DMS153 treated with DMSO at 0.1 percent for 48 hours (cell line): ENCODE data around the gene FBXO34.

Experiments
- DNase-seq: peaks from one replicate; lab custom pipeline; 2025; ENCODE audit not compliant: unreplicated experiment; lab: John Stamatoyannopoulos, UW

FBXO34 gene

GRCh38 chr14:55271572-55272298 is 514 bp downstream of the FBXO34 start:
- DNase-seq = peak; percentile 12

DNA sequence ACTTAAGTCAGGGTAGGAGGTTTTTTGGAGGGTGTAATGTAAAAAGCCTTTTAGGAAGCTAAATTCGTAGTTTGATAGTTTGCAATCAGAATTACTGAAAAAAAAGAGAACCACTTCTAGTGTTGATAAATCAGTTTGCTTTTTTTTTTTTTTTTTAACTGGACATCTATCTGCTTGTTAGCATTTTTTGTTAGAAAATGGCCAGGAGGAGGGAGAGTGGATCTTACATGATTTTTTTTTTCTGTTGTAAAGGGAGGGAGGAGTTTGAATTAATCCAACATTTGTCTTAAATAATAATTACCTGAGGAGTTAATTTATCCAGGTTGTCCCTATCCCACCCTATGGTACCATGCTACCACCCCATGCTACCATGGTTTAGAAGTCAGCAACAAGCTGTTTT is 1.2 kb downstream of the FBXO34 start:
- no peak for DNase-seq

- DNase-seq = no peak
These were observed 1.7 kb downstream of the FBXO34 start for GRCh38 chr14:55272922-55273321.

GRCh38 chr14:55274146-55274545 is 2.9 kb downstream of the FBXO34 start:
- DNase-seq = no peak

DNA sequence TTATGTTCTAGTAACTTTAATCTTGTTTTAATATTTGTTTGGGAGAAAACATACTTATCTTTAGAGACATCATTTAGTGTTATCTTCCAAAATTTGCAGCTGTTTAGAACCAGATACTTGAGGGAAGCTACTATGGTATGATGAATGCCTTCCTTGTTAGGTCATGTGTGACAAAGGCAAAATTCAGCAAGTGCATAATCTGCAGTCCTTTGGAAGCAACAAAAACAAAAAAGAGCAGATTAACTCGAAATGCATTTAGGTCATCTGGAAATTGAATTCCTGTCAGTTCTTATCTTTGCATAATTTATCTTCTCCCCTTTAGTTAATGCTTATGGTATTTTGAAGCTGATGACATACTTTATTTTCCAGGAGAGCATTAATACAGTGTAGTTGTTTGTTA is 3.5 kb downstream of the FBXO34 start:
- no peak for DNase-seq

DNA sequence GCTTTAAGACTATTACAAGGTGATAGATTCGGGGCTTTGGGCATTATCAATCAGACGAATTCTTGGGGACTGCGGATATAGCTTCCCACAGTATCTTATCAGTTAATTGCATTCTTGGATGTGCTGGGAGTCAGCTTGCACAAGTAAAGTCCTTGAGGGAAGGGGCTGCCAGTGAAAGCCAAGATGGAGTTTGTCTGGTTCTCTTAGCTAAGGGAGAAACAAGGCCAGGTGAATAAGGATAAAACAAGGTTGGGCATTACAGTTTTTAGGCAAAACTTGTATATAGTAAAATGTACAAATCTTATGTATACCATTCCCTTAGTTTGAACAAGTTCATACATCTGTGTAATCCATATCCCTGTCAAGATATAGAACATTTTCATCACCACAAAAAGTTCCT is 5.5 kb downstream of the FBXO34 start:
- no peak for DNase-seq

GRCh38 chr14:55277972-55278740 is 6.9 kb downstream of the FBXO34 start:
- DNase-seq = no peak

GRCh38 chr14:55279384-55279783 is 8.2 kb downstream of the FBXO34 start:
- DNase-seq = no peak

DNA sequence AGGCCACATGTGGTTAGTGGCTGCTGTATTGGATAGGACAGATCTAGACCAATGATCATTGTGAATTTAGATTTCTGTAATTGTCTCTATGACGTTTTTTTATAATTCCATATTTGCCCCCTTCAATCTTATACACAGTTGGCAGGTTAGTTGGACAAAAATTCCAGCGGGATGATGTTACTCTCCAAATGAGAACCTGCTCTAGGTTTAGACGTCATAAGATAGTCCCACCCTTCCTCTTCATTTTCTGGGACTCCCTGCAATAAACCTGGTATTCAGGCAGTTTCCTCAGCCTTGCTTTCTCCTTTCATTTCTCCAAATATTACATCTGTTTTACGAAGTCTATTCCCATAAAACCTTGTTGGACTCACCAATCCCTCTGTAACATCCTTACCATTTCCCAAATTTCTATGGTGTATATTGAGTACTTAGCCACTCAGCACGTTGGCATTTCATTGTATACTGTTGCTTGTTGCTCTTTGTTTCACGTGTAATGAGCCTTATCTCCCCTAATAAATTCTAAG is 10.2 kb downstream of the FBXO34 start:
- DNase-seq = no peak

- no peak for DNase-seq
These were observed 13.9 kb downstream of the FBXO34 start for GRCh38 chr14:55285048-55285652.

DNA sequence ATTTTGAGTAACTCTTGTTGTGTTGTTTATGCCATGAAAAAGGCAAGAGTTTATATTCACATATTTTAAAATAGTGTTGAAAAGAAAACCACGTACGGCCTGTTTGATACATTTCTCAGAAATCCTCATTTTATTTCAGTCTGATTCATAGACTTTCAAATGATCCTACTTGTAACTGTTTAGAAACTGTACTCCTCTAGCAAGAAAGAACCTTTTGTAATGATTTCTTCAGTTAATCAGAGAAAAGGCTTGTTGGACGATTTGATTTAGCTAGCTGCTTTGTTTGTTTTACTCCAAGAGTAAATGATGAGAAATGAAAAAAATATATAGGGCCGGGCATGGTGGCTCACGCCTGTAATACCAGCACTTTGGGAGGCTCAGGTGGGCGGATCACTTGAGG is 17.2 kb downstream of the FBXO34 start:
- no peak for DNase-seq

DNA sequence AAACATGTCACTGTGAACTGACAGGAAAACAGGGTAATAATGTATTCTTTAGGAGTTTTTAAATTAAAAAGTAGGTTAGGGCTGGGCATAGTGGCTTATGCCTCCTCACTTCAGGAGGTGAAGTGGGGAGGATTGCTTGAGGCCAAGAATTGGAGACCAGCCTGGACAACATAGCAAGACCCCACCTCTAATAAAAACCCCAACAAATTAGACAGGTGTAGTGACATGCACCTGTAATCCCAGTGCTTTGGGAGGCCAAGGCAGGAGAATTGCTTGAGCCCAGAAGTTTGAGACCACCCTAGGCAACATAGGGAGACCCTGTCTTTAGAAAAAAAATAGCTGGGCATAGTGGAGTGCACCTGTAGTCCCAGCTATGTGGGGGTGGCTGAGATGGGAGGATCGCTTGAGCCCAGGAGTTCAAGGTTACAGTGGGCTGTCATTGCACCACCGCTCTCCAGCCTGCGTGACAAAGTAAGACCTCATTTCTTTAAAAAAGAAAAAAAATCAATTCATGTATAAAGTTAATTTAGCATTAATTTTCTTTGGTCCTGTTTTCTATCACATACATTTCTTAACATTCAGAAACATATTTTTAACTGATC is 20.4 kb downstream of the FBXO34 start:
- no peak for DNase-seq

DNA sequence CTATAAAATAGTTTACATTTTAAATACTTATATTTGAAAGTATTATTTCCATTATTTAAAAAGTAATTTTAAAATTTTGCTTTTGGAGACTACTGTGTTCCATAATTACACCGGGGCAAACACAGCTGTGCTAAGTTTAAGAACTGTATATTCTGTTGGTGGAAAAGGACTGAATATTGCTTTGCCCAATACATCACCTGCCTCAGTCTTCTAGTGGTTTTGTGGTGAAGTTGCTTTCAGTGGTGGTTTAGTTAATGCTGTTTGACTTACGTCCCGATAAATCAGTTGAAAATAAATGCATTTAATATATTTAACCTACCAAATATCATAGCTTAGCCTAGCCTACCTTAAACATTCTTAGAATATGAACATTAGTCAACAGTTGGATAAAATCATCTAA is 23.4 kb downstream of the FBXO34 start:
- DNase-seq = no peak

GRCh38 chr14:55297611-55298499 is 26.6 kb downstream of the FBXO34 start:
- no peak for DNase-seq

- DNase-seq = no peak
These were observed 27.2 kb downstream of the FBXO34 start for GRCh38 chr14:55298500-55298822.

- DNase-seq = no peak
These were observed 30.4 kb downstream of the FBXO34 start for GRCh38 chr14:55301437-55302121.

GRCh38 chr14:55302367-55303124 is 31.3 kb downstream of the FBXO34 start:
- no peak for DNase-seq

DNA sequence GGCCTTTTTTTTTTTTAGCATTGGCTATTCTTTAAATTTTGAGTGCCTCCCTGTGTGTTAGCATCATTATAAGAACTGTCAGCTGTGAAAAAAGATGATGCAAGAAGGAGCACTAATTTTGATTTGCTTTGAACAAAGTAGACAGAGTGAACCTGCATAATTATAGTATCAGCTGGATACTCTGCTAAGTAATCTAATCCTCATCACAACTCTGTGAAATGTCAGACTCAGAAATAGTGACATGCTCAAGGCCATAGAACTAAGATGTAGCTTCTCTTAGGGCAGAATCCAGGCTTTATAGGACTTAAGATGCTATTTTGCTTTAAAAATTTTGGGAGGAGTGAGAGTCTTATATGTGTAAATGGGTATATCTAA is 31.9 kb downstream of the FBXO34 start:
- no peak for DNase-seq

DNA sequence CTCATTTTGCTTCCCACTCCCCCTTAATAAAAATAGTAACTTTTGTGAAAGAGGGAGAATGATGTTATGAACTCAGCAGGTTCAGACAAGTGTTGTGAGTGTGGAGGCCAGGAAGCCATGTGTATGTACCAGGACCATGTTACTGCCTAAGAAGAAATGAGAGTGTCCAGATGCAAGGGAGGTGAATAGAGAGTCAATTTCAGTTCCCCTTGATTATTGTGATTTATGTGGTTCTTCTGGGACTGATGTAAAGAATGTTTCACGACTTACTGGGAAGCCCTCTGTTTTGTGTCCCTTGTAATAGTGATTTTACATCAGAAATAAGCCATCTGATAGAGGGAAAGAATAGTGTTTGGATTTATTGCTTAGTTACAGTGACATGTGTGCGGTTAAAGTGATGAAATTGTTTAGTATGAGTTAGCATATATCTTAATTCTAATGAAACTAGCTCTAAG is 32.5 kb downstream of the FBXO34 start:
- no peak for DNase-seq
